GM19463 (cell line): ENCODE results near the gene PHF14.

ENCODE experiments used
- ATAC-seq: cut with Tn5 transposase; IDR thresholded peaks from one replicate; pipeline ENCODE4 v1.9.1; 2021; ENCODE audit warnings: mild to moderate bottlenecking, moderate library complexity; ENCODE audit not compliant: unreplicated experiment

The PHF14 gene

DNA sequence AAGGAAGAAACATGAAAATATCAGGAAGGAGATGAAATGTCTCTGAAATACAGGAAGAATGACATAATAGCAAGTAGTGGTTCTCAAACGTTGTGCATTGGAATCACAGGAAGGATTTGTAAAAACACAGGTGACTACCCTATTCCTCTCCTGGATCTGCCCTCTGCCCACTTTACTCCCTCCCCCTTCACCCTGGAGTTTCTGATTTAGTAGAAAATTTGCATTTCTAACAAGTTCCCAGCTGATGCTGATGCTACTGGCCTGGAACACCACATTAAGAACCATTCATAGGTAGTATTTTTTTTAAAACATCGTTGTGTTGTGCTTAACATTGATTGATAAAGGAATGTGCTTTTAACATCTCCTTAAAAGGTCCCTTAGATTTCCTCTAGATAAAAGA lies 130.9 kb downstream of the PHF14 start:
- ATAC-seq, result no peak

DNA sequence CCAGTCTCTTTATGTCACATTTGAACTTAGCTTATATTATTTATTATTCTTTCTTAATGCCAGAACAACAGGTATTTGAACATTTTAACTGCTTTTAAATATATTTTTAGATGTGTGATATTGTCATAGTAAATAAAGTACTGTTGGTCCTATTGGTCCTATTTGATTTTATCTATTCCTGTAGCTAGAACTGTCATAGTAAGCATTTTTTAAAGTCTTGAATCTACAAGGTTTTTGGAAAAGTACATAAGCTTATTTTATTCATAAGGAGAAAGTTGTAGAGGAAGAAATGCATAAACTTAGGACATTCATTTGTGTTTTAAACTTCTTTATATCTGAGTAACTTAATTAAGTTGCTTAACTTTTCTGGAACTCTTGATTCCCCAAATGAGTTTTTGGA lies 136.0 kb downstream of the PHF14 start:
- no peak for ATAC-seq

DNA sequence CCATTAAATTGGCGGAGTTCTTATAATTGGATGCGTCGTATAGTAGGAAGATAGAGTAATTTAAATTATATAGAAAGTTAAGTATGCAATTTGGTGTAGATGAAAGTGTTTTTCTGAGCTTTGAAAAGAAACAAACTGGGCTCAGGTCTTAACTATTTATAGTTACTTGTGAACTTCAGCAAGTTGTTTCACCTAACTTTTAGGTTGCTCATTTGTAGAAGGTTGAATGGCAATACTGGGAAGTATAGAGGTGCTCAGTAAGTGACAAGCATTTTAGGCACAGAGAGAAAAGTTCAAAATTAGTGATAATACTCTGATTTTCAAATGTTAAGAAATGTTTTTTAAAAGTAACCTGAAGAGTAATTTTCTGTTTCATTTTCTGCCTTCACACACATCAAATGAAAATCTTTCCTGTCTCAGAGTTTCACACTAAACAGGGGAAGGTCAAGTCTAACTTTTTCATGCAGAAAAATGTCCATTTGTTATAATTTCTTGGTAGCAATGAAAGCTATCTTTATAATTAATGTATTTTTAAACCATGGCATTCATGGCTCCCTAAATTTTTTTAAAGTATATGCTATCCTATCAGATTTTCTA lies 146.5 kb downstream of the PHF14 start:
- peak; percentile 60 for ATAC-seq

DNA sequence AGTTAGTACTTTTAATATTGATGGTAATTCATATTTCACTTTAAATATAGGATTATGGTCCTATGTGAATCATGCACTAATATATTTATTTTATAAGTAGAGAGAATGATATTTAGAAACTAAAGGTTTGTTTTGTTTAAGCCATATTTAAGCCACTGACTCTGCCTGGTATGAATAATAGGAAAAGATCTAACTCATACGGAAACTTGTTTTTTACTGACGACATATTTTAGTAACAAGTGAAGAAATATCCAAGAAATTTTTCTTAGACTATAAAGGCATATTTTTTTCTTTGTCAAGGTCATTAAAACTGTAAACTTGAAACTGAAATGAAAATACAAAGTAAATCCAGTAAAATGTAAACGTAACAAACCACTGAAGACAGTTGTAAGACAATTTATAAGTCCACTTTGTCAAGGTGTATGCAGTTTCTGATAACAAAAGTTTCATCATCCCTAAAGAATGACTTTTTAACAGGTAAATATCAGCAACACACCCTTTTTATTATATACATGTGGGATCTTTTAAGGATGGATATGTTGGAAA lies 147.1 kb downstream of the PHF14 start:
- peak; percentile 49 for ATAC-seq

DNA sequence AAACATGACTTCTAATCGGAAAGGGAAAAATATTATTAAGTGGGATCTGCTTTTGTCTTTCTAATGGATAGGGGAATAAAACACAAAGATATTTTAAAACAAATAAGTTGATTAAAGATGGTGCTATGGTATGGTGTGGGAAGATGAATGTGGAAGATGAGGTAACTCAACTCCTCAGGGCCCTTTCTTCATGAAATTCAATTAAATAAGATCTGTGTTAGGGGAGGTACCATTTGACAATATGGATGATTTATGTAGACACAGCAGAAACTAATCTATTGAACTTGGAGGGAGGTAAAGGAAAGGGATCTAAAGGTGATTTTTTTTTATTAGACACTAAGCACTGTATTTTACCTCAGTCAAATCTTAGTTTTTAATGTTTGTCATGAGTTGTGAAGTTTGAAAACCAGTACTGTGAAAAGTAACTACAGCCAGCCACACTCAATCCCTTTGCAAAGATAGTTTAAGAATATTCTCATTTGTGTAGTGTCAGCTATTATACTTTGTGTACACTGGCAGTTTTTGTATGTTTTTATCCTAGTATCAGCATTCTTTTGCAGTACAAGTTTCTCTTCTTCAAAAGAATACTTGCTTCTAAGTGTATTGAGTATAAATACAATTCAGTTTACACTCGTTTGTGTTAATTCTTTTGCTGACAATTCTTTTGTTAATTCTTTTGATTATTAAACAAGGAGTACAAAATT lies 151.3 kb downstream of the PHF14 start:
- no peak for ATAC-seq

DNA sequence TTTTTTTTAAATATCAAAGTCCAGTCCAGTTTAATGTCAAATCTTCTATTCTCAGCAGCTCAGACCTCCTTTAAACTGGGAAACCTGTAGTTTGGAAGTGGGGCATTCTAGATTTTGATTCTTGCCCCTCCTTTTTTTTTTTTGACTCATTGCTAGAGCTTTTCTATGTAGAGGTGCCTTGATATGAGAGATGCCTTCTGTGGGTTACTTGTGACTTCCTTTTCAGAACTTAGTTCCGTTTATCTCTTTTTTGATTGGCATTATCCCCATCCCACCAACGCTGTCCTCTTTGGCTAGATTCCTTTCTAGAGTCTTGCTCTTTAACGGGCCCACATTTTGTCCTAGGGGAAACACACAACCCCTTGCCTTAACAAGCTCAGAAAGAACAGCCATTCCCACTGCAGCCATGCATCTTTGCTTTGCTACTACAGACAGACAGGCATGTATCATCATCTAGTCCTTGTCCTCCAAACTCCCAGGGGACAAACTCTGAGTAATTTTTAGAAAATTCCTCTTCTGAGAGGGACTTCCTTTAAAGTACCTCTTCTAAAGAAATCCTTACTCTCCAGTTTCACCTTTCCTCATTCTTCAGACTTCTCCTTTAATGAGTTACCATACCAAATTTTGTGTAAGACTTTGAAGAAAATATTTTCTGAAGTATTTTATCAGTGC lies 153.6 kb downstream of the PHF14 start:
- no peak for ATAC-seq

DNA sequence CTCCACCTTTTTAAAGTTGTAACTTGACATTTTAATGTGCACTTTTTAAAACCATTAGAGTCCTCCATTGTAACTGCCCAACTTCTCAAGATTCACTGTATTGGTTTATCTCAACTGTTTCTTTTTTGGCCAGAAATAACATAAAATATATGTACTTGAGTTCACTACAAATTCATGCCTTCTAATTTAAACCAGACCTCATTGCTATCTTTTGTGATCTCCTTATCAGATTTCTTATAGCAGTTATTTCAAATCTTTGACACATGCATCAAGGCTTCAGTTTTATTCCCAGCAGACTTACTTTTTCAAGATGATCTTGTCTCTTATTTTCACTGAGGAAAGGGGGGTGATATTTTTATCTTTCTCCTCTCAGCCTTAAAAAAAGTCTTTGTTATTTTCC lies 154.3 kb downstream of the PHF14 start:
- no peak for ATAC-seq

DNA sequence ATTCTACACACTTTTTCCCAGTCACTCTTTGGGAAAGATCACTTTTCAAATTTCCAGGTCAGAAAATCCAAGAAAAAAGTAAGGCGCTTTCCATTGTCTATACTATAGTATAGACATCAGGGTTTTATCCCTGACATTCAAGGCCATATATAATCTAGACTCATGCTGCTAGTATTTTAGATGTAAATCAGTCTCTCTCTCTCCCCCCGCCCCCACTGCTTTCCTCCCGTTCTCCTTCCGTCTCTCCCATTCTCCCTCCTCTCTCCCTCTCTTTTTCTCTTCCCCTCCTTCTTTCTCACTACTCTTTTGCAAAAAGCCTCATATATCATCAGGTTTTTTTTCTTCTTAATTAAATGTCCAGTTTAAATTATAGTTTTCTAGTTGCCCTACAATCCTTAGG lies 154.8 kb downstream of the PHF14 start:
- ATAC-seq, result no peak

DNA sequence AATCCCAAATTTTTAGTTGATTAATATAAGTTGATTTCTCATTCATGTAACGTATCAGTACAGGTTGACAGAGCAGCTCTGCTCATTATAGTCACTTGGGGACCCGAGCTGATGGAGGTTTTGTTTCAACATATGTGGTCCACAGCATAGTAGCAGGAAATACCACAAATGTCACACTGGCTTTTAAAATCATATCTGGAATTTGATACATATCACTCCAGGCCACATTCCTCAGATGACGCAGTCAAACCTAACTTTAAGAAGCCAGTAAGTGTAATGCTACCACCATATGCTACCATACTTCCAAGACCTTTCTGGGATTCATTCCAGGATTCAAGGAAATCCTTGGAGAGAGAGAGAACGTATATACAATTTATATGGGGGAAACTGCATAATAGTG lies 156.3 kb downstream of the PHF14 start:
- no peak for ATAC-seq

DNA sequence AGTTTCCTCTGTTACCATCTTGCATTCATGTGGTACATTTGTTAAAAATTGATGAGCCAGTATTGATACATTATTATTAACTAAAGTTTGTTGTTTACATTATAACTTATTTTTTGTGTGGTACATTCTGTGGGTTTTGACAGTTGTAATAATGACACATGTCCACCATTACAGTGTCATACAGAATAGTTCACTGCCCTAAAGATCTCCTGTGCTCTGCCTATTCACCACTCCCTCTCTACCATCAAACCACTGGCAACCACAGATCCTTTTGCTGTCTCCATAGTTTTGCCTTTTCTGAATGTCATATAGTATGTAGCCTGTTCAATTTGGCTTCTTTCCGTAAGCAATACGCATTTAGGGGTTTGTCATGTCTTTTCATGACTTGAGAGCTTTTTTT lies 156.9 kb downstream of the PHF14 start:
- no peak for ATAC-seq

DNA sequence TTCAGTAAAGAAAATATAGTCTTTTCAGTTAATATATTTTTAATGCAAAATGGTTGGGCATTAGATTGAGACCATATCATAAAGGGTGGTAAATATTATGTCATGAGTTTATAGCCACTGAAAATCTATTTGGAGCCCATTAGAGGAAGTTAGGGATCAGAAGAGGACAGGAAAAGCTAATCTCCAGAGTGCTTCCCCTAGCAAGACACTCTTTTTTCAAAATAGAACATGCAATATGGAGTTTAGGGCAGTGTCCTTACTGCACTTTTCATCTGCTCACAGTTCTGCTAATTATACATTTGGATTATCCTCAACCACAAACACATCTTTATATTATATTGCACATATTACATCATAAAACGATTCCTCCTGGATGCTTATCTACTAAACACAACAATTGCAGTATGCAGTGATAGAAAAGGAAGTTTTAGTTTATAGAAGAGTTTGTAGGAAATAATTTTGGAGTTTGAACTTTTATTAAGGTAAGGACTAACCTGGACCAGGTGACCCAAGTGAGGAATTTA lies 159.8 kb downstream of the PHF14 start:
- ATAC-seq, result no peak

DNA sequence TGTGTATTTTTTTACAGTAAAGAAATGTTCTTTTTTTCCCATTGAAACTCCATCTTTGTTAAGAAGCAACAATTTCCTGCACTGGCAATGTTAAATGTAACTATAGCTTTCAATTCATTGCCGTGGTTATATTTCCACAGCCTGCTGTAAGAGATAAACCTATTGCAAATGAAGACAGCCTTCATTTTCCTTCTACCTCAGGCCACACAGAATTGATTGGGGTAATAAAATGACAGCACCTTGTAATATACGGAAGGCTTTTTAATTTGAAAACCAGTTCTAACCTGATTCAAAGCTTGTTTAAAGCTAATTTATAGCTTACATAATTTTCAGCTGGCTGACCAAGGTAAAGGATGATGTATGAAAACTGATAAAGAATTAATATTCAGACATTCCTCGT lies 161.9 kb downstream of the PHF14 start:
- no peak for ATAC-seq

DNA sequence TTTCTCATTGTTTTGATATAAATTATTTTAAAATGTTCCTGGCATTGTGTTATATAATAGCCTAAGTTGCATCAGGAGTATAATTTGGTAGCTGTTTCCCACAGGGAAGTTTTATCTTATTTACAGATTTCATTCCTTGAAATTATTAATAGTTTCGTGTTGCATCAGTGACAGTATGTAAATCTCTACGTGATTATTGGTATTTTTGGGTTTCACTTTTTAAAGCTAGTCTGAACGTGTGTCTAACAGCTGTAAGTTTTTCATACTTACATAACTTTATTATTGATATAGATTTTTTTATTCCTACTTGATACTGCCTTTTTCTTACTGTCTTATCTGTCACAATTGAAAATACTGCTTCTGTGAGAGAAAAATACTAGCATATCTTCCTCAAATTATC lies 167.9 kb downstream of the PHF14 start:
- ATAC-seq, result no peak

DNA sequence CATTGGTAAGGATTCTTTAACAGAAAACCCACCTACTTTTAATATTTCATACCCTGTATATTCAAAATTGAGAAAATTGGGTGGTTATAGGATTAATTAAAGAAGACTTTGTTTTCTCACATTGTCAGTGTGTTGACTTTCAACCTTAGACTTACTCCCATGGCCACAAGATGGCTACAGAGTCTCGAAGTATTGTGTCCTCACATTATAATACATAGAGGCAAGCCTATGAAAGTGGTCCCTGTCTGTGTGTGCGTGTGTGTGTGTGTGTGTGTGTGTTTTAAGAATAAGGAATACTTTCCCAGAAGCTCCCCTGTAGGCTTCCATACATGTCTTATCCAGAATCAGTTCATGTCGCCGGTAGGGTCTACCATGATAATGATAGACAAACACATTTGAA lies 180.0 kb downstream of the PHF14 start:
- ATAC-seq, result no peak

DNA sequence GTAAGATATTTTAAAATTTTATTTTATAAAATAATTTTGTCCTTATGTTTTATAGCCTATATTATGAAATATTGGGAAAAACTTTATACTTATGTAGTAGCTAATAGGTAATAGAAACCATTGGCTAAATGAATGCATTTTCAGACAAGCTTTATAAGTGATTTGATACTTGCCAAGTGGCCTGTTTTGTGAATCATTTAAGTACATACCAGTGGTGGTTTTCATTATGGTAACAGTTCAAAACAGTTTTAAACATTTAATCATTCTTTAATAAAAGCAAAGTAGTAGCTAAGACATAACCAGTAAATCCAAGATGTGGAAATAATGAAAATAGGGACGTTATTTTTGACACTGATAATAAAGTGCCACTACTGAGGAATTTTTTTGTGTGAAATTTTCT lies 182.2 kb downstream of the PHF14 start:
- ATAC-seq, result no peak

DNA sequence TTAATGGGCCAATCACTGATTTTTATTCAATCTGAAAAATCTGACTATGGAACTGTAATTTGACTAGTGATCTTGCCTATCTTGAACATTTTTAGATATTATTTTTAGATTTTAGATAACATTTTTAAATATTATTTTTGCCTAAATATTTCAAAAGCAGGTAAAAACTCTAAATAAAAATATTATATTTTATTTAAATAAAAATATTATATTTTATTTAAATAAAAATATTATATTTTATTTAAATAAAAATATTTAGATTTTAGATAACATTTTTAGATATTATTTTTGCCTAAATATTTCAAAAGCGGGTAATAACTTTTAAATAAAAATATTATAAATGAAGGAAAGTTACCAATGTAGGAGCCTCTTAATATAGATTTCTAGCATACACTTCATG lies 187.8 kb downstream of the PHF14 start:
- ATAC-seq, result no peak

DNA sequence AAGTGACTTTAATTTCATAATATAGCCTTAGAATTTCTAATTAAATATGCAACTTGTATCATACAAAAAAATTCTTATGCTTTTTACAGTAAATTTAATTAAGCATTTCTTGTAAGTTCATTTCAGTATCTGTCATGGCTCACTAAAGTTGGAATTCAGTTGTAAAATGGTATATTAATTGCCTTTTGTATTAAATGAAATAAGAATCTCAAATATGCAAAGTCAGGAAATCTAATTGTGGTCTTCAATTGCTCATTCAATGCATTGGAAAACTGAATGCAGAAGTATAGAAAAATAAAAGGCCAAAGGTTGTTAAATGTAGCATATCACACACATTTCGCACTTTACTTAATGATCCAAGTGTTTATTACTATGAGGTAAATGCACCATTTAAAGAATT lies 189.5 kb downstream of the PHF14 start:
- no peak for ATAC-seq

DNA sequence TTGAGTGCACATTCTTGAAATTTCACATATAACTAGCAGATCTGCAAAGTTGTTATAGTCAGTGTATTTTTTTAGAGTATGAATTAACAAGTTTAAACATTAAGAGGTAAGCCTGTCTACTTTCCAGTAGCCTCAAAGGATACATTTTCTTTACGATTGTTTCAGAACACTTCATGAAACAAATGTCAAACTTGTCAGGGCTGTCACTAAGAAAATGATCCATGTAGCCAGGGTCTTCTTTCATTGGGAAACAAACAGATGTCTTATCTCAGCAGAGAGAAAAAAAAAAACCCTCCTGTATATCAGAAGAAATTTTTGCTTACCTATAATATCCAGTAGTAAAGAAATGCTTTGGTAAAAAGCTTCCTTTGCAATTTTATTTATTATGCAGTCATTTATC lies 192.4 kb downstream of the PHF14 start:
- ATAC-seq, result no peak

DNA sequence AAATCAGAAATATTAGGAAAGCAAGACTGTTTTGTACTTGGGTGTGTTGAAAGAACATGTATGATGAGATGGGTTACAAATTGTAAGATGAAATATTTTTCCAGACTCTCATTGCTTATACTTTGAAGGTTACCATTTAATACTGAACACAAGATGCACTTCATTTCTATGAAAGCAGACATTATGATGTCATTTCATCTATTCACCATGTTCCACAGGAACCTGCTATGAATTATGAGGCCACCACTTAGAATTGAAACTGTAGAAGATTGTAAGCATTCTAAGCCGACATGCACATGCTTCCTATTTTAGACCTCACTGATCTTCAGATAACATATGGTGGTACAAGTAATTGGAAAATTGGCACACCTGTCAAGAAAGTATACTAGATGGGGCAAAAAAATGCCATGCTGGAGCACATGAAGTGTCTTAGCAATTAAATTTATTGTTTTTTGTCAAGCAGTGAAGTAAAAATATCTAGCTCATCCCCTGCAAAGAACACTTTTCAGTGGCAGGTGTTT lies 195.0 kb downstream of the PHF14 start:
- no peak for ATAC-seq

DNA sequence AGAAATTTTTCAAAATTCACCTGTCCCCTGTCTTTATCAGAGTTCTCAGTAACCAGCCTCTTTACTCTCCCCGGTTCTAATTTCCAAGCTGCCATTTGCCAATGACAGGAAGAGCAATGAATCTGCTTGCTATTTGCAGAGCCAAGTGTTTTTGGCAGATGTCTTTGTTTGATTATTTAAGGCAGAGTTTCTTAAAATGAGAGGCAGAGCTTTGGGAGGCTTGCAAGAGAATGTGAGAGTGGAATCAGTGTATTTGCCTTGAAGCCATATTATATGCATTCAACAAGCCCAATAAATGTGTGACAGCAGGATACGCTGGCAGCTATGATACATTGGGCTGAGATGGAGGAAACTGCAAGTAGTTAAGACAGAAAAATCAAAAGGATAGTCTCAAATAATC lies 196.5 kb downstream of the PHF14 start:
- ATAC-seq, result no peak

DNA sequence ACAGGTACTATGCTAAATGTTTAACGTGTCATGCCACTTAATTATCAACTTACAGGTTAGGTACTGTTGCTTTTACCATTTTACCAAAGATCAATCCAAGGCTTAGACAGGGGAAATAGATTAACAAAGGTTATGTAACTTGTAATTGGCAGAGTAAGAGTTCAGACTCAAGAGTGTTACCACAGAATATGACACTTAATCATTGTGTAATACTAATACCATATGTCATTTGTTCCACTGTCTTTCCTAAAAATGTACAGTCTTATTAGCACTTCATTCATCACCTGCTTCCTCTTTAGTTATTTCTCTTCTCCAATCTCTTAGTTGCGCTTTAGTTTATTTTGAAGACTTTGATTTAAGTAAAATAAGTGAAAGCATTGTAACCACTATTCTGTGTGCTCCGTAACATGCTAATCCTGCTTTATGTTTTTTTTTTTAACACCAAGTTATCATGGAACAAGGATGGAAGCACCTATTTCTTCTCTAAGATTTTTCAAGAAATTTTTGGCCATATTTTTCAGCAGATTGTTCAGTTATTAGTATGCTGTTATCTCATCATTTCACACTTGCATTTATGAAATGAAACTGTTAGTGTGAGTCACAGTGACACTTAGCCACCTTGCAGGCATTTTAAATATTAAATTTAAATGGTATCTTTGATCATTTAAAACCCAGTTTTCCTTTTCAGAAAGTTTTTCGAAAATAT lies 197.3 kb downstream of the PHF14 start:
- no peak for ATAC-seq
